IMR-90 (cell line): ENCODE results near the gene IL1A. TPM values are rescaled to one million over a fixed set of nuclear protein-coding genes. Genes with fewer than 3 reads are reported as not detected.

Experiments
- ATAC-seq: fragments of 200-7000 bp; cut with Tn5 transposase; 2 replicates; pipeline ENCODE4 v1.9.1; 2020; ENCODE audit warnings: low read depth, mild to moderate bottlenecking, moderate library complexity
- BruUV-seq: library from RNA; stranded (reverse); fragments of 400-500 nt; replicated peaks from 2 replicates; lab custom pipeline; 2021; lab: Mats Ljungman, UMichigan
- CTCF ChIA-PET: fragments of 300-600 bp; formaldehyde crosslinking; extraction: SDS; loops from one replicate; lab custom pipeline; 2021; ENCODE audit warnings: antibody characterized with exemption; lab: Yijun Ruan, JAX
- POLR2A ChIA-PET: fragments of 300-600 bp; sonication (Branson Sonifier 250); formaldehyde crosslinking; loops from one replicate; lab custom pipeline; 2022; ENCODE audit warnings: antibody characterized with exemption; ENCODE audit not compliant: unreplicated experiment; lab: Charles Lee
- DNase-seq: peaks from one replicate; pipeline ENCODE4 v3.0.0; 2013
- H2AFZ ChIP-seq: replicated peaks from 2 replicates; pipeline ENCODE3; 2013; ENCODE audit warnings: low read length, mild to moderate bottlenecking; ENCODE audit not compliant: poor library complexity
- H2AK5ac ChIP-seq: 2 replicates; pipeline ENCODE4 v1.6.1; 2013; ENCODE audit warnings: low read depth, low read length, inconsistent platforms
- H2AK9ac ChIP-seq: replicated peaks from 2 replicates; pipeline ENCODE3; 2013; ENCODE audit warnings: mild to moderate bottlenecking, low read depth, low read length, moderate library complexity; ENCODE audit not compliant: poor library complexity
- H2BK120ac ChIP-seq: 2 replicates; pipeline ENCODE4 v1.6.1; 2013; ENCODE audit warnings: low read depth, low read length, inconsistent platforms
- H2BK15ac ChIP-seq: 3 replicates; pipeline ENCODE4 v1.6.1; 2013; ENCODE audit warnings: low read depth, low read length, inconsistent platforms
- H2BK20ac ChIP-seq: 2 replicates; pipeline ENCODE4 v1.6.1; 2013; ENCODE audit warnings: low read depth, mild to moderate bottlenecking, inconsistent platforms, low read length, moderate library complexity
- H2BK5ac ChIP-seq: 2 replicates; pipeline ENCODE4 v1.6.1; 2013; ENCODE audit warnings: mild to moderate bottlenecking, low read depth, low read length, inconsistent platforms; ENCODE audit not compliant: poor library complexity, severe bottlenecking
- H3K14ac ChIP-seq: replicated peaks from 2 replicates; pipeline ENCODE4 v1.6.1; 2013; ENCODE audit warnings: low read depth, low read length, inconsistent platforms
- H3K18ac ChIP-seq: 2 replicates; pipeline ENCODE4 v1.6.1; 2013; ENCODE audit warnings: low read depth, low read length, control low read depth
- H3K23ac ChIP-seq: 2 replicates; pipeline ENCODE4 v1.6.1; 2013; ENCODE audit warnings: low read depth, low read length, inconsistent platforms
- H3K27ac ChIP-seq: 2 replicates; pipeline ENCODE4 v1.5.1; 2013; ENCODE audit warnings: mild to moderate bottlenecking, control low read depth, low read length; ENCODE audit not compliant: insufficient read depth
- H3K27me3 ChIP-seq: 2 replicates; pipeline ENCODE4 v1.6.1; 2013; ENCODE audit warnings: low read length; ENCODE audit not compliant: control insufficient read depth, insufficient read depth
- H3K36me3 ChIP-seq: 2 replicates; pipeline ENCODE4 v1.6.1; 2013; ENCODE audit warnings: low read length, mixed read lengths; ENCODE audit not compliant: control insufficient read depth, insufficient read depth
- H3K4ac ChIP-seq: 2 replicates; pipeline ENCODE4 v1.6.1; 2013; ENCODE audit warnings: low read depth, low read length, inconsistent platforms
- H3K4me1 ChIP-seq: 2 replicates; pipeline ENCODE4 v1.6.1; 2013; ENCODE audit warnings: low read length, mixed read lengths; ENCODE audit not compliant: control insufficient read depth, insufficient read depth
- H3K4me2 ChIP-seq: 2 replicates; pipeline ENCODE4 v1.6.1; 2013; ENCODE audit warnings: low read depth, mild to moderate bottlenecking, control low read depth, low read length, moderate library complexity
- H3K4me3 ChIP-seq: 2 replicates; pipeline ENCODE4 v1.5.1; 2013; ENCODE audit warnings: low read depth, mild to moderate bottlenecking, control low read depth, low read length, moderate library complexity; ENCODE audit not compliant: insufficient read depth
- H3K56ac ChIP-seq: 2 replicates; pipeline ENCODE4 v1.6.1; 2013; ENCODE audit warnings: low read length, inconsistent platforms; ENCODE audit not compliant: insufficient read depth; ENCODE audit errors: extremely low read depth
- H3K79me1 ChIP-seq, 2 experiments: 2 replicates each; pipeline ENCODE4 v1.6.1; 2013; ENCODE audit warnings: low read length in 2 of 2, inconsistent platforms in 1 of 2, low read depth in 1 of 2
- H3K9ac ChIP-seq: 2 replicates; pipeline ENCODE4 v1.6.1; 2013; ENCODE audit warnings: low read depth, low read length, control low read depth
- H3K9me1 ChIP-seq: 2 replicates; pipeline ENCODE4 v1.6.1; 2013; ENCODE audit warnings: low read length, inconsistent platforms; ENCODE audit not compliant: insufficient read depth
- H3K9me3 ChIP-seq: 2 replicates; pipeline ENCODE4 v1.6.1; 2013; ENCODE audit warnings: low read length; ENCODE audit not compliant: control insufficient read depth, insufficient read depth
- H4K20me1 ChIP-seq: 2 replicates; pipeline ENCODE4 v1.6.1; 2013; ENCODE audit warnings: low read length, inconsistent platforms; ENCODE audit not compliant: insufficient read depth
- H4K5ac ChIP-seq: 2 replicates; pipeline ENCODE4 v1.6.1; 2013; ENCODE audit warnings: mild to moderate bottlenecking, low read depth, low read length, control low read depth
- H4K8ac ChIP-seq, 2 experiments: 2 replicates each; pipeline ENCODE4 v1.6.1; 2013; ENCODE audit warnings: low read depth in 2 of 2, low read length in 2 of 2, control low read depth in 1 of 2, inconsistent platforms in 1 of 2
- H4K91ac ChIP-seq: 2 replicates; pipeline ENCODE4 v1.6.1; 2013; ENCODE audit warnings: low read depth, low read length, inconsistent platforms; ENCODE audit not compliant: insufficient read depth
- CHD1 ChIP-seq: IDR thresholded peaks from 2 replicates; pipeline ENCODE4 v1.6.1; 2012; ENCODE audit warnings: low read depth, low read length, improper control_type of control experiment
- MAFK ChIP-seq: IDR thresholded peaks from 2 replicates; pipeline ENCODE4 v1.6.1; 2012; ENCODE audit warnings: low read depth, low read length, improper control_type of control experiment
- MAZ ChIP-seq: IDR thresholded peaks from 2 replicates; pipeline ENCODE4 v1.6.1; 2012; ENCODE audit warnings: low read depth, mild to moderate bottlenecking, low read length, improper control_type of control experiment, moderate library complexity, borderline replicate concordance
- MXI1 ChIP-seq: IDR thresholded peaks from 2 replicates; pipeline ENCODE4 v1.6.1; 2012; ENCODE audit warnings: low read depth, mild to moderate bottlenecking, low read length, moderate library complexity, borderline replicate concordance
- NFE2L2 ChIP-seq: fragments of 150-350 bp; IDR thresholded peaks from 2 replicates; pipeline ENCODE4 v1.6.1; 2016; ENCODE audit warnings: low read depth, mild to moderate bottlenecking, low read length
- RAD21 ChIP-seq: IDR thresholded peaks from 2 replicates; pipeline ENCODE4 v1.6.1; 2012; ENCODE audit warnings: low read length, improper control_type of control experiment
- RFX5 ChIP-seq: IDR thresholded peaks from 2 replicates; pipeline ENCODE4 v1.8.0; 2012; ENCODE audit warnings: low read depth, mild to moderate bottlenecking, low read length, moderate library complexity
- SMC3 ChIP-seq: fragments of 150-350 bp; IDR thresholded peaks from 2 replicates; pipeline ENCODE4 v1.6.1; 2016; ENCODE audit warnings: low read depth, mild to moderate bottlenecking, antibody characterized with exemption, low read length, moderate library complexity
- WGBS, 2 experiments: methylation state at CpG; one replicate each; pipeline versions ENCODE4 v1.1.5 to v1.1.7; 2013; ENCODE audit warnings: missing lambda C conversion rate in 2 of 2; ENCODE audit not compliant: insufficient read length in 1 of 2; ENCODE audit errors: extremely low coverage in 2 of 2; 5-methylcytosine and 5-hydroxymethylcytosine counted together
- dilution Hi-C: fragments of 300-500 bp; cut with HindIII; formaldehyde crosslinking; loops from one replicate; pipeline ENCODE4 v1.14.3; 2018; ENCODE audit warnings: low sequenced_read_pairs; ENCODE audit not compliant: unreplicated experiment
- in situ Hi-C: fragments of 300-500 bp; cut with MboI; formaldehyde crosslinking; loops from 3 replicates; pipeline ENCODE4 v1.14.3; 2019; ENCODE audit warnings: low sequenced_read_pairs, inconsistent platforms, mixed read lengths
- intact Hi-C: fragments of 100-400 bp; cut with micrococcal nuclease; formaldehyde crosslinking; loops from 2 replicates; pipeline ENCODE4 v1.10.0; 2022
- polyA plus RNA-seq, 3 experiments: library from polyadenylated mRNA; depleted of rRNA; stranded (reverse); fragments of >200 nt; gene quantifications; 2 replicates each; pipeline ENCODE4 v1.2.3, GENCODE V29; 2012; ENCODE audit warnings: low replicate concordance in 1 of 3
- total RNA-seq: library from RNA; depleted of rRNA; stranded (reverse); fragments of >200 nt; gene quantifications from 2 replicates; pipeline ENCODE4 v1.2.3, GENCODE V29; 2012

IL1A gene
- total and polyA plus RNA-seq, 2 of the 4 experiments (the other 2 are of a cell fraction) = 0.48 to 1.1 TPM

DNA sequence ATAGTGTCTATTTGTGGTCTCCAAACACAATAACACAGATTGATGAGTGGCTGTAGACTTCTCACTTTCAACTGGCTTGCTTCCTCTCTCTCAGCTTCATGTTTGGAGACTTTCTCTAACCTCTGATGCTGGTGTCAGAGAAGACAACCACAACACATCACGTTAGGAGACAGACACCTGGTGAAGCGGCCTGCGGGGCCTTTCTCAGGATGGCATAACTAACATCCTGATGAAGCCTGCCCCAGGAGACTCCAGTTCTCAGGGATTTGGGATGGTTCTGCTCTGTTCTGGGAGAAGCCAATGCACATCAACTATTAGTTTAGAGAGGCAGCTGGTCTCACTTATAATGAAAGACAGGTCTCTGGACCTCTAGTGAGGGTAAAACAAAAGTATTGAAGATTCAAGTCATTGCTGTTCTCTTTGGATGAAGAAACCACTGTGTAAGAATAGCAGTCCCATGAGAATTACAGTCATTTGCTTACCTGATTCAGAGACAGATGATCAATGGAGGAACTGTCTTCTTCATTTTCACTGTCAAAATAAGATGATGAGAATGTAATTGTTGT is 2.0 kb downstream of the IL1A start:
- Histone ChIP-seq H2BK15ac (no peak overlapping the region), H2AK5ac (no peak overlapping the region), H3K4me2 (no peak overlapping the region), H3K36me3 (no peaks in the 10 kb centered on the region), H2BK120ac (no peak overlapping the region), H2BK5ac (no peak overlapping the region), H3K14ac (no peak overlapping the region), H4K91ac (no peak overlapping the region), H3K9me1 (no peaks in the 10 kb centered on the region), H2BK20ac (no peak overlapping the region), H3K4ac (no peak overlapping the region), H3K27me3 (no peaks in the 10 kb centered on the region), H3K18ac (no peak overlapping the region), H4K20me1 (no peaks in the 10 kb centered on the region), H2AK9ac (no peak overlapping the region), H3K4me1 (no peaks in the 10 kb centered on the region), H3K9me3 (no peaks in the 10 kb centered on the region), H2AFZ (no peak overlapping the region), H3K23ac (no peak overlapping the region), H3K27ac (no peak overlapping the region), H3K79me1 (no peaks in the 10 kb centered on the region), H4K8ac (no peak overlapping the region), H3K9ac (no peak overlapping the region), H3K4me3 (no peak overlapping the region), H4K5ac (no peak overlapping the region), H3K56ac (no peak overlapping the region)
- POLR2A ChIA-PET = no interaction called here
- CTCF ChIA-PET = interaction anchor here (1.0 kb wide), 1 partner anchor 103 kb away, joined by 6 read pairs; no protein-coding TSS in a partner anchor
- dilution Hi-C loops (no loop called here), intact Hi-C loops (no loop called here), in situ Hi-C loops (no loop called here)
- BruUV-seq = no TSS peak
- WGBS, 2 experiments = no CpG with 5 or more reads among the region's 3 CpGs
- TF ChIP-seq MXI1 (no peak), RFX5 (no peak), NFE2L2 (no peak), SMC3 (no peak), RAD21 (no peak), MAFK (no peak), MAZ (no peak), CHD1 (no peak)
- DNase-seq = no peak
- no peak for ATAC-seq
